H1 (cell line): Measurements from ENCODE around the gene CHD2. TPM values are rescaled to one million over a fixed set of nuclear protein-coding genes. Genes with fewer than 3 reads are reported as not detected.

Experiments
- CTCF ChIA-PET: fragments of 300-600 bp; sonication (Branson Sonifier 250); formaldehyde crosslinking; loops from one replicate; lab custom pipeline; 2021; ENCODE audit not compliant: partially characterized antibody; lab: Charles Lee
- POLR2A ChIA-PET: fragments of 300-600 bp; sonication (Branson Sonifier 250); formaldehyde crosslinking; loops from one replicate; lab custom pipeline; 2021; ENCODE audit warnings: inconsistent platforms; ENCODE audit not compliant: partially characterized antibody; lab: Charles Lee
- DNase-seq, 2 experiments: peaks; one replicate each; pipeline versions ENCODE4 v3.0.0 to v3.0.0-alpha.2; 2010 to 2022; ENCODE audit warnings: low spot score in 2 of 2, low read depth in 1 of 2, mixed read lengths in 1 of 2
- FAIRE-seq: peaks from 2 replicates; lab custom pipeline; 2011; peaks lifted over from hg19 to GRCh38; lab: Jason Lieb, UNC
- H2AFZ ChIP-seq: 2 replicates; pipeline ENCODE4 v1.8.1; 2012; ENCODE audit warnings: low read length, inconsistent platforms
- H2AK5ac ChIP-seq: 2 replicates; pipeline ENCODE4 v1.6.1; 2013; ENCODE audit warnings: low read depth, low read length
- H2BK120ac ChIP-seq: replicated peaks from 2 replicates; pipeline ENCODE3; 2013; ENCODE audit warnings: low read depth, low read length, inconsistent platforms
- H2BK12ac ChIP-seq: 2 replicates; pipeline ENCODE4 v1.6.1; 2013; ENCODE audit warnings: low read depth, low read length
- H2BK15ac ChIP-seq: 2 replicates; pipeline ENCODE4 v1.6.1; 2013; ENCODE audit warnings: low read length
- H2BK20ac ChIP-seq: 2 replicates; pipeline ENCODE4 v1.6.1; 2013; ENCODE audit warnings: low read length
- H2BK5ac ChIP-seq: 2 replicates; pipeline ENCODE4 v1.6.1; 2013; ENCODE audit warnings: low read depth, low read length
- H3K14ac ChIP-seq: 2 replicates; pipeline ENCODE4 v1.6.1; 2013; ENCODE audit warnings: inconsistent platforms; ENCODE audit not compliant: insufficient read length
- H3K18ac ChIP-seq: 2 replicates; pipeline ENCODE4 v1.6.1; 2013; ENCODE audit warnings: low read length; ENCODE audit errors: extremely low read depth
- H3K23ac ChIP-seq: 2 replicates; pipeline ENCODE4 v1.6.1; 2013; ENCODE audit warnings: inconsistent platforms; ENCODE audit not compliant: insufficient read length
- H3K23me2 ChIP-seq: 2 replicates; pipeline ENCODE4 v1.6.1; 2013; ENCODE audit warnings: low read depth, low read length
- H3K27ac ChIP-seq: 2 replicates; pipeline ENCODE4 v1.6.1; 2011; ENCODE audit warnings: low read depth, low read length, inconsistent platforms
- H3K27me3 ChIP-seq, 4 experiments: replicated peaks in 1 of 4; 1 replicate in 1 of 4; 2 replicates in 3 of 4; pipeline versions ENCODE4 v1.6.1 to v1.8.1; 2011 to 2013; ENCODE audit warnings: low read length in 3 of 4, mild to moderate bottlenecking in 3 of 4, inconsistent platforms in 2 of 4, mixed read lengths in 2 of 4, moderate library complexity in 1 of 4; ENCODE audit not compliant: control insufficient read depth in 3 of 4, insufficient read depth in 3 of 4; ENCODE audit errors: extremely low read depth in 1 of 4
- H3K36me3 ChIP-seq, 4 experiments: 2 replicates each; pipeline versions ENCODE4 v1.6.1 to v1.8.1; 2011 to 2013; ENCODE audit warnings: mild to moderate bottlenecking in 4 of 4, low read length in 3 of 4, moderate library complexity in 2 of 4, control low read depth in 1 of 4, inconsistent platforms in 1 of 4; ENCODE audit not compliant: insufficient read depth in 4 of 4, control insufficient read depth in 2 of 4
- H3K4ac ChIP-seq: replicated peaks from 2 replicates; pipeline ENCODE3; 2013; ENCODE audit warnings: low read length, low read depth, mixed read lengths, inconsistent platforms; ENCODE audit not compliant: insufficient read length
- H3K4me1 ChIP-seq, 4 experiments: replicated peaks in 1 of 4; 1 replicate in 1 of 4; 2 replicates in 3 of 4; pipeline versions ENCODE4 v1.6.1 to v1.8.1; 2011 to 2013; ENCODE audit warnings: low read length in 3 of 4, inconsistent platforms in 2 of 4, mixed read lengths in 1 of 4; ENCODE audit not compliant: insufficient read depth in 4 of 4, control insufficient read depth in 3 of 4
- H3K4me2 ChIP-seq, 2 experiments: 2 replicates each; pipeline versions ENCODE4 v1.6.1 to v1.8.1; 2011 to 2013; ENCODE audit warnings: low read depth in 2 of 2, low read length in 2 of 2, control low read depth in 1 of 2, inconsistent platforms in 1 of 2, mild to moderate bottlenecking in 1 of 2; ENCODE audit not compliant: insufficient read depth in 1 of 2
- H3K4me3 ChIP-seq, 4 experiments: fragments of 200-600, 300-600 bp in 1 of 4; sonication (generic), shearing (Covaris generic), sonication (Bioruptor Twin) in 1 of 4; 2 replicates each; pipeline versions ENCODE4 v1.5.1 to v1.8.1; 2011 to 2016; ENCODE audit warnings: low read length in 4 of 4, low read depth in 3 of 4, control low read depth in 2 of 4, inconsistent platforms in 2 of 4, mild to moderate bottlenecking in 2 of 4, mixed read lengths in 1 of 4, moderate library complexity in 1 of 4; ENCODE audit not compliant: insufficient read depth in 2 of 4; ENCODE audit errors: extremely low read depth in 1 of 4
- H3K56ac ChIP-seq: replicated peaks from 2 replicates; pipeline ENCODE3; 2013; ENCODE audit warnings: low read depth, mild to moderate bottlenecking, mixed read lengths, low read length, inconsistent platforms; ENCODE audit not compliant: insufficient read length
- H3K79me1 ChIP-seq: 2 replicates; pipeline ENCODE4 v1.6.1; 2013; ENCODE audit warnings: low read depth, low read length, control low read depth
- H3K79me2 ChIP-seq, 2 experiments: 2 replicates each; pipeline versions ENCODE4 v1.6.1 to v1.8.1; 2012 to 2013; ENCODE audit warnings: low read length in 2 of 2, mild to moderate bottlenecking in 2 of 2, inconsistent platforms in 1 of 2; ENCODE audit not compliant: insufficient read depth in 2 of 2, control insufficient read depth in 1 of 2
- H3K9ac ChIP-seq, 4 experiments: replicated peaks in 1 of 4; 1 replicate in 1 of 4; 2 replicates in 3 of 4; pipeline versions ENCODE4 v1.6.1 to v1.8.1; 2011 to 2013; ENCODE audit warnings: low read depth in 3 of 4, low read length in 3 of 4, control low read depth in 2 of 4, mild to moderate bottlenecking in 2 of 4, moderate library complexity in 2 of 4, inconsistent platforms in 1 of 4; ENCODE audit errors: extremely low read depth in 1 of 4
- H3K9me3 ChIP-seq, 2 experiments: 2 replicates each; pipeline versions ENCODE4 v1.6.1 to v1.8.1; 2012 to 2013; ENCODE audit warnings: mild to moderate bottlenecking in 2 of 2, moderate library complexity in 2 of 2, control low read depth in 1 of 2, inconsistent platforms in 1 of 2, low read depth in 1 of 2, low read length in 1 of 2, mixed read lengths in 1 of 2; ENCODE audit not compliant: insufficient read depth in 2 of 2
- H4K20me1 ChIP-seq, 2 experiments: replicated peaks in 1 of 2; 2 replicates each; pipeline versions ENCODE3 to v1.8.1; 2011 to 2013; ENCODE audit warnings: inconsistent platforms in 2 of 2, low read length in 2 of 2, mild to moderate bottlenecking in 1 of 2; ENCODE audit not compliant: insufficient read depth in 2 of 2, control insufficient read depth in 1 of 2
- H4K5ac ChIP-seq: 2 replicates; pipeline ENCODE4 v1.6.1; 2013; ENCODE audit warnings: low read length, low read depth, mixed read lengths, inconsistent platforms; ENCODE audit not compliant: insufficient read length
- H4K8ac ChIP-seq: 2 replicates; pipeline ENCODE4 v1.8.0; 2013; ENCODE audit warnings: mild to moderate bottlenecking, moderate library complexity, low read length, inconsistent platforms; ENCODE audit not compliant: insufficient read depth; ENCODE audit errors: extremely low read depth
- H4K91ac ChIP-seq: replicated peaks from 2 replicates; pipeline ENCODE3; 2013; ENCODE audit warnings: low read length, mixed read lengths, inconsistent platforms; ENCODE audit not compliant: insufficient read length
- CBX8 ChIP-seq: fragments of 300-800, 300-1000 bp; sonication (generic); IDR thresholded peaks from 2 replicates; pipeline ENCODE4 v1.7.1; 2016; ENCODE audit warnings: low read depth, low read length, borderline replicate concordance
- GABPA ChIP-seq: IDR thresholded peaks from 2 replicates; pipeline ENCODE4 v1.6.1; 2011; ENCODE audit warnings: mild to moderate bottlenecking, low read length, moderate library complexity, borderline replicate concordance; ENCODE audit not compliant: insufficient read depth
- WGBS, 2 experiments: shearing (Covaris generic) in 1 of 2; methylation state at CpG; one replicate each; pipeline versions ENCODE4 v1.1.6 to v1.1.7; 2013 to 2015; ENCODE audit warnings: low lambda C conversion rate in 2 of 2, mixed read lengths in 2 of 2, inconsistent platforms in 1 of 2, low coverage in 1 of 2, missing lambda C conversion rate in 1 of 2; ENCODE audit not compliant: insufficient replicate concordance in 2 of 2, insufficient coverage in 1 of 2, insufficient read length in 1 of 2; ENCODE audit errors: extremely low coverage in 1 of 2, missing lambda C conversion rate in 1 of 2; 5-methylcytosine and 5-hydroxymethylcytosine counted together
- polyA plus RNA-seq, 7 experiments: library from polyadenylated mRNA; depleted of rRNA in 3 of 7; stranded (reverse) in 5 of 7; unstranded in 2 of 7; fragments of >200 nt in 5 of 7; fragments of 200-250 nt in 2 of 7; gene quantifications; 1 replicate in 5 of 7; 2 replicates in 1 of 7; 4 replicates in 1 of 7; pipeline versions ENCODE4 v1.2.1 to v1.2.3, GENCODE V29; 2011 to 2013; ENCODE audit warnings: missing spikeins in 2 of 7, mixed read lengths in 2 of 7
- total RNA-seq: library from RNA; stranded (reverse); fragmentation: NEBNext Ultra II Directional; extraction: Animal tissue kit (Norgen Biotek cat#: 25700); gene quantifications from 2 replicates; pipeline ENCODE4 v1.2.1, GENCODE V29; 2021

CHD2 gene
- total and polyA plus RNA-seq, 2 of the 8 experiments (the other 6 are each of a cell fraction or from before 2014, with no cell fraction given) = 28.8 to 70.0 TPM

GRCh38 chr15:92880796-92881195 lies 19.3 kb upstream of the CHD2 start:
- peak overlapping the region; percentile 17; the same call in 1 of the 2 replicates for H2BK20ac ChIP-seq
- peaks cover 9 to 20% (median 17%) of the 10 kb centered on the region in 4 experiments; a peak in 5 of 7 replicates for H3K4me1 ChIP-seq
- TF ChIP-seq CBX8 (no peak), GABPA (no peak)
- no peaks in the 10 kb centered on the region for H4K20me1 ChIP-seq
- H2BK5ac ChIP-seq = no peak overlapping the region
- no peak overlapping the region for H2BK15ac ChIP-seq
- H3K79me1 ChIP-seq = no peaks in the 10 kb centered on the region
- H2AFZ ChIP-seq = peak overlapping the region; percentile 24; the same call in 1 of the 2 replicates
- peak overlapping the region in 1 of 2 experiments; percentile 92; a peak in 1 of 4 replicates for H3K4me2 ChIP-seq
- H3K4ac ChIP-seq = no peak overlapping the region
- no peak overlapping the region; the same call in 1 of the 2 replicates for H2BK12ac ChIP-seq
- 81% methylated on average over 1 of the region's 2 CpGs; no CpG with 5 or more reads in 1 of the 2 experiments for WGBS, 2 experiments
- no peak overlapping the region for H2BK120ac ChIP-seq
- ChIA-PET CTCF (interaction anchor here (1.2 to 6.6 kb wide), 2 partner anchors 72 to 76 kb away, joined by 3 to 32 read pairs; no protein-coding TSS in a partner anchor), POLR2A (interaction anchor here (0.6 to 19.4 kb wide), 13 partner anchors 8 to 97 kb away, joined by 3 to 255 read pairs (median 7); partner anchors contain the start of gene CHD2)
- H2AK5ac ChIP-seq = no peak overlapping the region
- H3K9me3 ChIP-seq = no peaks in the 10 kb centered on the region
- H4K8ac ChIP-seq = no peak overlapping the region
- H3K23me2 ChIP-seq = peaks cover 4% of the 10 kb centered on the region; the same call in 1 of the 2 replicates
- no peak overlapping the region for H3K23ac ChIP-seq
- no peaks in the 10 kb centered on the region for H3K27me3 ChIP-seq
- H3K18ac ChIP-seq = no peak overlapping the region
- DNase-seq (no peak), FAIRE-seq (no peak)
- H3K14ac ChIP-seq = no peak overlapping the region
- 0 out of 7 replicates have a peak overlapping the region, but pooled peaks of 1 of the 4 experiments have one; percentile 21 for H3K9ac ChIP-seq
- no peak overlapping the region for H4K5ac ChIP-seq
- H4K91ac ChIP-seq = no peak overlapping the region
- H3K36me3 ChIP-seq = peaks cover 0 to 13% (median 1%) of the 10 kb centered on the region in 4 experiments; a peak in 3 of 8 replicates
- H3K27ac ChIP-seq = no peak overlapping the region
- H3K56ac ChIP-seq = no peak overlapping the region
- peaks cover 14 to 31% of the 10 kb centered on the region in 2 experiments for H3K79me2 ChIP-seq
- H3K4me3 ChIP-seq = no peak overlapping the region
